ENCODE data around the gene CHRNA1.

DNA sequence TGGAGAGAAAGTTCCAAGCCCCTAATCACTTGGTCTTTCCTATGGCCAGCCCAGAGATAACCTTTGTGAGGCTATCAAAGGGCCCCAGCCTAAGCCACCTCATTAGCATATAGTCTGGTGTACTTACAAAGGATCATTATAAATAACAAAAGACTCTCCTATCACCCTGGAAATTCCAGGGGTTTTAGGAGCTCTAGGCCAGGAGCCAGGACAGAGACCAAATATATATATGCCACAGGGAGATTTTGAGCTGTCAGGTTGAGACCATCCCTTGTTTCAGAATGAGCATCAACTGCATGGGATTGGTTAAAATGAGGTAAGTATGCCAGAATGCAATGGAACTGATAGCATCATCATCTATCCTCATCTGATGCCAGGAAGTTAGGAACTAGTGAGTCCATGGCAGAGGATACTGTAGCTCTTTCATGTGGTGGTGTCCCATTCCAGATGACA lies 32.1 kb upstream of the CHRNA1 start:
- TF ChIP-seq, protein P1, sequence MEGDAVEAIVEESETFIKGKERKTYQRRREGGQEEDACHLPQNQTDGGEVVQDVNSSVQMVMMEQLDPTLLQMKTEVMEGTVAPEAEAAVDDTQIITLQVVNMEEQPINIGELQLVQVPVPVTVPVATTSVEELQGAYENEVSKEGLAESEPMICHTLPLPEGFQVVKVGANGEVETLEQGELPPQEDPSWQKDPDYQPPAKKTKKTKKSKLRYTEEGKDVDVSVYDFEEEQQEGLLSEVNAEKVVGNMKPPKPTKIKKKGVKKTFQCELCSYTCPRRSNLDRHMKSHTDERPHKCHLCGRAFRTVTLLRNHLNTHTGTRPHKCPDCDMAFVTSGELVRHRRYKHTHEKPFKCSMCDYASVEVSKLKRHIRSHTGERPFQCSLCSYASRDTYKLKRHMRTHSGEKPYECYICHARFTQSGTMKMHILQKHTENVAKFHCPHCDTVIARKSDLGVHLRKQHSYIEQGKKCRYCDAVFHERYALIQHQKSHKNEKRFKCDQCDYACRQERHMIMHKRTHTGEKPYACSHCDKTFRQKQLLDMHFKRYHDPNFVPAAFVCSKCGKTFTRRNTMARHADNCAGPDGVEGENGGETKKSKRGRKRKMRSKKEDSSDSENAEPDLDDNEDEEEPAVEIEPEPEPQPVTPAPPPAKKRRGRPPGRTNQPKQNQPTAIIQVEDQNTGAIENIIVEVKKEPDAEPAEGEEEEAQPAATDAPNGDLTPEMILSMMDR (IDR thresholded peaks at IDR 0.05; ENCODE audit: low read depth, low read length): no peak
- TF ChIP-seq EZH2phosphoT487 (IDR thresholded peaks at IDR 0.05; ENCODE audit: low read depth): no peak

Measured in OCI-LY3 (cell line).